DND-41 (cell line): Measurements from ENCODE around the gene DLG2.

Source experiments
- ATAC-seq: fragments of 200-7000 bp; cut with Tn5 transposase; 3 replicates; pipeline ENCODE4 v1.9.1; 2021; ENCODE audit warnings: low read depth; ENCODE audit not compliant: insufficient read depth
- DNase-seq: peaks from one replicate; pipeline ENCODE4 v3.0.0-alpha.2; 2020
- H2AFZ ChIP-seq: 2 replicates; pipeline ENCODE4 v1.6.0; 2012; ENCODE audit warnings: low read depth, low read length
- H3K27ac ChIP-seq: 2 replicates; pipeline ENCODE4 v1.5.1; 2012; ENCODE audit warnings: low read length, inconsistent platforms
- H3K27me3 ChIP-seq: fragments of 200-600 bp; sonication (generic); 2 replicates; pipeline ENCODE4 v1.6.0; 2012; ENCODE audit warnings: low read length, mild to moderate bottlenecking, inconsistent platforms; ENCODE audit not compliant: insufficient read depth, poor library complexity
- H3K36me3 ChIP-seq: 2 replicates; pipeline ENCODE4 v1.5.1; 2012; ENCODE audit warnings: low read length, inconsistent platforms; ENCODE audit not compliant: insufficient read depth
- H3K4me1 ChIP-seq: 2 replicates; pipeline ENCODE4 v1.5.1; 2012; ENCODE audit warnings: mild to moderate bottlenecking, low read length; ENCODE audit not compliant: insufficient read depth
- H3K4me2 ChIP-seq: 2 replicates; pipeline ENCODE4 v1.6.0; 2012; ENCODE audit warnings: mild to moderate bottlenecking, moderate library complexity, low read length, inconsistent platforms; ENCODE audit not compliant: insufficient read depth
- H3K4me3 ChIP-seq, 2 experiments: fragments of 200-600 bp in 1 of 2; shearing (Covaris generic) in 1 of 2; 2 replicates each; pipeline ENCODE4 v1.5.1; 2012 to 2016; ENCODE audit warnings: inconsistent platforms in 2 of 2, low read length in 2 of 2, mild to moderate bottlenecking in 2 of 2, low read depth in 1 of 2, moderate library complexity in 1 of 2
- H3K79me2 ChIP-seq: 2 replicates; pipeline ENCODE4 v1.6.0; 2012; ENCODE audit warnings: low read length, inconsistent platforms; ENCODE audit not compliant: insufficient read depth
- H3K9ac ChIP-seq: 2 replicates; pipeline ENCODE4 v1.6.0; 2012; ENCODE audit warnings: low read depth, mild to moderate bottlenecking, inconsistent platforms, low read length, moderate library complexity
- H3K9me3 ChIP-seq: 2 replicates; pipeline ENCODE4 v1.5.1; 2012; ENCODE audit warnings: low read length, moderate library complexity, mild to moderate bottlenecking, inconsistent platforms; ENCODE audit not compliant: insufficient read depth, severe bottlenecking
- H4K20me1 ChIP-seq: 2 replicates; pipeline ENCODE4 v1.6.0; 2012; ENCODE audit warnings: low read length; ENCODE audit not compliant: insufficient read depth
- CTCF ChIP-seq: IDR thresholded peaks from 2 replicates; pipeline ENCODE4 v1.5.1; 2012; ENCODE audit warnings: borderline replicate concordance, low read length, moderate library complexity, mild to moderate bottlenecking; ENCODE audit not compliant: poor library complexity, severe bottlenecking; ENCODE audit errors: extremely low read depth
- EZH2 ChIP-seq: IDR thresholded peaks from 3 replicates; pipeline ENCODE4 v1.6.1; 2012; ENCODE audit warnings: borderline replicate concordance, low read depth, mild to moderate bottlenecking, moderate library complexity, low read length, inconsistent platforms; ENCODE audit not compliant: severe bottlenecking

The DLG2 gene

GRCh38 chr11:83502041-83502440, 2125.1 kb downstream of the DLG2 start:
- no peak overlapping the region for H2AFZ ChIP-seq
- no peak overlapping the region for H3K4me2 ChIP-seq
- TF ChIP-seq CTCF (no peak), EZH2 (no peak)
- no peaks in the 10 kb centered on the region for H3K36me3 ChIP-seq
- DNase-seq (no peak), ATAC-seq (no peak)
- H3K4me3 ChIP-seq: no peak overlapping the region
- no peaks in the 10 kb centered on the region for H3K27me3 ChIP-seq
- H3K9ac ChIP-seq: no peak overlapping the region
- no peak overlapping the region for H3K27ac ChIP-seq
- H3K4me1 ChIP-seq: no peaks in the 10 kb centered on the region
- H3K79me2 ChIP-seq: no peaks in the 10 kb centered on the region
- H3K9me3 ChIP-seq: no peaks in the 10 kb centered on the region
- no peaks in the 10 kb centered on the region for H4K20me1 ChIP-seq

GRCh38 chr11:83493917-83494316, 2133.2 kb downstream of the DLG2 start:
- Histone ChIP-seq H3K27ac (no peak overlapping the region), H3K4me1 (no peaks in the 10 kb centered on the region), H3K27me3 (peaks cover 4% of the 10 kb centered on the region), H3K36me3 (no peaks in the 10 kb centered on the region), H3K79me2 (no peaks in the 10 kb centered on the region), H3K9ac (no peak overlapping the region), H3K9me3 (no peaks in the 10 kb centered on the region), H4K20me1 (no peaks in the 10 kb centered on the region), H3K4me3 (no peak overlapping the region), H2AFZ (no peak overlapping the region), H3K4me2 (no peak overlapping the region)
- ATAC-seq: no peak
- TF ChIP-seq CTCF (no peak), EZH2 (no peak)
- DNase-seq: no peak

- Histone ChIP-seq H3K27ac (no peak overlapping the region), H3K27me3 (peaks cover 4% of the 10 kb centered on the region), H2AFZ (no peak overlapping the region), H4K20me1 (no peaks in the 10 kb centered on the region), H3K4me1 (no peaks in the 10 kb centered on the region), H3K36me3 (no peaks in the 10 kb centered on the region), H3K4me2 (no peak overlapping the region), H3K79me2 (no peaks in the 10 kb centered on the region), H3K9ac (no peak overlapping the region), H3K4me3 (no peak overlapping the region), H3K9me3 (no peaks in the 10 kb centered on the region)
- TF ChIP-seq CTCF (no peak), EZH2 (no peak)
- ATAC-seq (no peak), DNase-seq (no peak)
These were observed 2134.1 kb downstream of the DLG2 start for GRCh38 chr11:83493034-83493433.

GRCh38 chr11:83483808-83484207, 2143.3 kb downstream of the DLG2 start:
- Histone ChIP-seq H3K4me2 (no peak overlapping the region), H3K36me3 (no peaks in the 10 kb centered on the region), H3K4me3 (no peak overlapping the region), H3K4me1 (no peaks in the 10 kb centered on the region), H4K20me1 (no peaks in the 10 kb centered on the region), H3K9me3 (no peaks in the 10 kb centered on the region), H2AFZ (no peak overlapping the region), H3K27ac (no peak overlapping the region), H3K79me2 (no peaks in the 10 kb centered on the region), H3K27me3 (no peaks in the 10 kb centered on the region), H3K9ac (no peak overlapping the region)
- no peak for TF ChIP-seq CTCF
- TF ChIP-seq EZH2: no peak
- DNase-seq: no peak
- no peak for ATAC-seq
